SKM-1 (cell line): ENCODE data around the gene GADD45G.

Experiments used
- DNase-seq: peaks from one replicate; lab custom pipeline; 2025; ENCODE audit not compliant: unreplicated experiment; lab: John Stamatoyannopoulos, UW

Gene GADD45G

GRCh38 chr9:89592213-89592815 is 12.5 kb upstream of the GADD45G start:
- no peak for DNase-seq

DNA sequence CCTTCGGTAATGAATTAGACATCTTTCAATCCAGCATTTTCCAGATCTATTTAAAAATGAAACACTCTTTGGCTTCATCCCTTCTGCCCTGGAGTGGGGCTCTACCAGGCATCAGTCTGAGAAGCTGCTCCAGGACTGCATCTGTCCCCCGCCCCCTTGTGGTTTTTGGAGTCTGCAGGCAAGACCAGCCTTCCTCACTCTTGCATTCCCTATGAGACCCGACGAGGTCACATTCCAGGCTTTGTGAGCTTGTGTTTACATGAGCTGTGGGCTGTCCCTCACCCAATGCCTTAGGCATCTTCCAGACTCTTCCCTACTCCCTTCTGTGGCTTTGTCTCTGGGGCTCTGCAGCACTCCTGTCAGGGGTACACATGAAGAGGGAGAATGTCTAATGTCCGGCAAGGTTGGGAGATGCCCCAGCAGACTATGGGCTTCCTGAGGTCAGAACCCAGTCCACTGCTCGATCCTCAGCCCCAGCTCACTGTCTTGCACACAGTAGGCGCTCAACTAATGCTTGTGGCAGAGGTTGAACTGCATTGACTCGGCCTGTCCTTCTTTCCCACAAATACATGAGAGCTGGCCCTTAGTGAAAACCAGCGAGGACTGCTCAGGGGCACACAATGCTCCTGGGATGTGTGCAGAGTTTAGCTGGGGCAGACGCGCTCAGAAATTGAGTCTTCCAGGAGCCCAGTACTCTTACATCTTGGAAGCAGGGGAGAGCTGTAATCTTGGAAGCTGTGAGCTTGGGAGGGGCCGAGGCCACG is 11.7 kb upstream of the GADD45G start:
- no peak for DNase-seq

DNA sequence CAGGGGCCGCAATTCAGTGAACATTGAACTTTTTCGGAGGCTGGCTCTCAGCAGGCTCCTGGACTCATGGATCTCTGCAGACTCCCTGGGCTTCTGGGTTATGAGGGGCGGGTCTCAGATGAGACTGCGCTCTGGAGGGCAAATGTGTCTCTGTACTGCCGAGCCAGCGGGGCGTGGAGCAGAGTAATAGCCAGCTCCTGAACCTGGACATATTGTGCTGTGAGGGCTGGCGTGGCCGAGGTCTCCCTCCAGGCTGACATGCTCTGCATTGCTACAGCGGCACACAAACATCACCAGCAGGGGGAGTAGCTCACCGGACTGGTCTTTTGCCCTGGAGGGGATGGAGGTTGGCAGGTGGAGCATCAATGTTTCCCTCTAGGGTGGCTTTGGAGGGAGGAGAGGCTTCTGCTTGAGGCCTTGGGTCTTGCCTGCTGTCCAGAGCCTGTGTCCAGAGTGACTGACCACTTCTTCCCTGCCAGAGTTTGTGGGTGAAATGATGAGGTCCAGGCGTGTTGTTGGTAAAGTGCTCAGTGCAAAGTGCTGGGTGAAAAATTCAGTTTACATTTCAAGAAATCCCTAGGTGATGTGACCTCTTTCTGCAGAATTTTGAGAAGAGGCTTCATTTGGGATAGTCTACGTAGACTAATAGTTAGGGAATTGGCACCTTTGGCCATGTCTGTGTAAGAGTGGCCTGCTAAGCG is 10.9 kb upstream of the GADD45G start:
- DNase-seq: peak; percentile 5

DNA sequence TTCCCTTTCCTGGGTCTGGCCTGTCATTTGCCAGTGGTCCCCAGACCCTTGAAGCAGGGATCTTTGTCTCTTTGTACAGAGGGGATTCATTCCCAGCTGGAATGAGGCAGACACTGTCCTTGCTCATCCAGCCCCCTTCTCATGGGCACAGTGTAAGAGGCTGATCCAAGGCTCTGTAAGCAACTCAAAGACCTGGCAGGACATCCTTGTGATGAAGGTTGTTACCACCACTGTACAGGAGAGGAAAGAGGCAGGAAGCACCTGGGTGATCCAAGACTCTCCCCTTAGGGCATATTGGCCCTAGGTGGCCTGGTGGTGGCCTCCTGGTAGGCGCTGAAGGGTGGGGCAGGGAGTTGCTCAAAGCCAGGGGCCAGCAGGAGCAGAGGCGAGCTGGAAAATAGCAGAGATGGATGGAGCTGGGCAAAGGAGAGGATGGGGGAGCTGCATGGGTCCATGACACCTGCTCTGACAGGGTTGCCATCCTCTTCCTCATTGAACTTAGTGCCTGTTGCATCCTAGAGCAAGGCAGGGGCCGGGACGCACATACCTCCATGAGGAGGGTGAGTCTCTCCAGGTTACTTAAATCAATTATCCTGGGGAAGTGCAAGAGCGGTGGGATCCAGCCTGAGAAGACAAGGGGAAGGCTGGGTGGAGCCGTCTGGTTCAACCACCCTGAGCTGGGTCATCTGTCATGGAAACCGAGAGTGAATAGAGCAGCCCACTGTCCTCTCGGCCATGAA is 9.8 kb upstream of the GADD45G start:
- DNase-seq: no peak

GRCh38 chr9:89595646-89596045 is 9.2 kb upstream of the GADD45G start:
- no peak for DNase-seq

DNA sequence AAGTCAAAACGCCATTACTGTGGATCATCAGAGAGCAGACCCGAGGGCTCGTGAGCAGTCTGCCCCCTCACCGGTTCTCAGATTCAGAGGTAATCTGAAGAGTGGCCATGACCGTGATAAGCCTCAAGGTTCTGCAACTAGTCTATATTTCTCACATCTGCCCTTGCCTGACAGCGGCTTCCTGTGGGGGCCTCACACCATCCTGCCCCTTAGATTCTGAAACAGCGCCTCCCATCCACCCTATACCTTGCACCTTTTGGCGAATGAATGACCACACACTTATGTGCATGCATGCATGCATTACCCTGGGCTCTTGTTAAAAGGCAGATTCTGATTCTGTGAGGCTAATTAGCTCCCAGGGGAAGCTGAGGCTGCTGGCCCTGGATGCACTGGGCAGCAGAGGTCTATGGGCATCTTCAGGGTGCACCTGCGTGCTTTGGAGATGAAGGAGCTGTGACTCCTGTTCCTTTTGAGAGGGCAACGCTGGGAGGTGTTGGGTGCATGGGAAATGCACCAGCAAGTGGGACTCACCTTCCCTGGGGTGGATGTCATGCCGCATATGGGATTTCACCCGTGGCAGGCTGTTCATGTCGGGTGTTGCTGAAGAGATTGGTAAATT is 7.8 kb upstream of the GADD45G start:
- DNase-seq: no peak

GRCh38 chr9:89597711-89598362 is 7.0 kb upstream of the GADD45G start:
- no peak for DNase-seq

- no peak for DNase-seq
Measured at GRCh38 chr9:89598363-89598713, 6.5 kb upstream of the GADD45G start.

DNA sequence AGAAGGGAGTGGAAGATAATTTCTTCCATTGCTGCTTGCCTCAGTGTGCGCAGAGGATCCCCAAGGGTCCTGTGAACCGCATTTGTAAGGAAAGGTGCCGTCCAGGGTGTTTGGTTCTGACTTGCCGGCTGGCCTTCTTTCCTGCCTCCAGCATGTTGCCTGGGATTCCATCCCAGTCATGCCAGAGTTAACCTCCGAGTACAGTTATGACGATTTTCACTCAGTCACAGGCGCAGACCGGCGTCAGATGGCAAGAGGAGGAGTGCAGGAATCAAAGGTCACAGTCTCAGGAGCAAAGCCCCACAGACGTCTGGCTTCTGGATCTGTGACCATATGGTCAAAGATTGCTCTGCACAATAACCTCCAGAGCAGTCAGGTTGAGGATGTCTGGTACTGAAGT is 5.9 kb upstream of the GADD45G start:
- no peak for DNase-seq

DNA sequence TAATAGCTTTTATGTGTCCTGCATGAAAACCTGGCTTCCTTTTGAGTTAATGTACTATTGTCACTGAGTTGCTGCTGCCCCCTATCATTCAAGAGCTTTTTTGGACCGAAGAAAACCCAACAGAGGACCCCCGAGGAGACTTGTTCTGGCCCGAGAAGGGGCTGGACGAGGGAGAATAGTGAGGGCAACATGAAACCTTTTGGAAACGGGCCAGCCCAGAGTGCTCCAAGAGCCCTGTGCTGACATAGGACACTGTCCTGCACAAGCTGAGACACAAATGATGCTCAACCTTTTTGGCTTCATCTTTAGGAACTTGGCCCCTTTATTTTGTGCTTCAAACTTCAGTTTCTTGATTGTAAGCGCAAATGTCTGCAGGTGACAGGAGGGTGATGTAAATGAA is 4.0 kb upstream of the GADD45G start:
- DNase-seq: no peak

DNA sequence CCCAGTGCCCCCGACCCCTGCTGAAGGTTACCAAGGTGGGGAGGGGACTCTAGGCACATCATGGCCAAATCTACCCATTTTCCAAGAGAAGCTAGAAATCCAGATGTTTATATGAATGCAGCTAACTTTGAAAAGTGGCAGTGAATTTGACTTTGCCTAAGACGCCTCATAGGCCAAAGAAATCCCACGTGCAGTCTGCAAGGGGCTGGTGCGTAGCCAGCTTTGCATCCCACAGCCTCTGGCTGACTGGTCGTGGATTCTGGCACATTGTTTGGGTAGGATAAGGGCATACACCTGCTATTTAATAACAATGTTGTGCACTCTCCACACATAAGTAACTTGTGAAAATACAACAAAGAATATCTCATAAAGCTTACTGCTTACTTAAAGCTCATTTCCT is 3.5 kb upstream of the GADD45G start:
- DNase-seq: no peak

DNA sequence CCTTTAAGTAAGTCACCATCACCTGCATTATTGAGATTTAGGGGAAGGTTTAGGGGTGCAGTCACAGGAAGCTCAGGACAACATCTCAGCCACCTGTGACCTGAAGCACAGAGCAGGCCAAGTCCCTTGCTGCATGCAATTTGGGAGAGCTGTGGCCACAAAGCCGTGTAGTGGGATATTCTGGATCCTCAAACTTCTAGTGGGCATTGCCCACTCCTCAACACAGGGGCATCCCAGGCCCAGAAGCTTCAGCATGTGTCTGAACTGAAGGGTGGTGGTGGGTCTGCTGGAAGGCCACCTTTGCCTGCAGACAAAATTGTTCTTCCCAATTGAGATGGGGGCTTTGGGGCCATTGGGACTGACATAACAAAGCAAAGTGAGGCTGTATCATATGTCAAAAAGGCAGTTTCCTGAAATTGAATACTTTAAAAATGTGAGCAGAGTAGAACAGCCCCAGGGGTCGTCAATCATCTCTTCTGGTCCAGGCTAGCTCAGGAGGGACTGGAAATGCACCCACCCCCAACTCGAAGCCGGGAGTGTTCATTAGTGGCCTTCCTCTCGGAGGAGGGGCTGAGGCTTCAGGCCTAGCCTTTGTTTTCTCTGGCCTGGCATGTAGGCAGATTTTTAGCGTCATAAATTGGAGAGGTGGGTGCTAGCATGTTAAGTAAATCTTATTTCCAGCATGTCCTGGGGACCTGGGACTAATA is 2.8 kb upstream of the GADD45G start:
- no peak for DNase-seq

DNA sequence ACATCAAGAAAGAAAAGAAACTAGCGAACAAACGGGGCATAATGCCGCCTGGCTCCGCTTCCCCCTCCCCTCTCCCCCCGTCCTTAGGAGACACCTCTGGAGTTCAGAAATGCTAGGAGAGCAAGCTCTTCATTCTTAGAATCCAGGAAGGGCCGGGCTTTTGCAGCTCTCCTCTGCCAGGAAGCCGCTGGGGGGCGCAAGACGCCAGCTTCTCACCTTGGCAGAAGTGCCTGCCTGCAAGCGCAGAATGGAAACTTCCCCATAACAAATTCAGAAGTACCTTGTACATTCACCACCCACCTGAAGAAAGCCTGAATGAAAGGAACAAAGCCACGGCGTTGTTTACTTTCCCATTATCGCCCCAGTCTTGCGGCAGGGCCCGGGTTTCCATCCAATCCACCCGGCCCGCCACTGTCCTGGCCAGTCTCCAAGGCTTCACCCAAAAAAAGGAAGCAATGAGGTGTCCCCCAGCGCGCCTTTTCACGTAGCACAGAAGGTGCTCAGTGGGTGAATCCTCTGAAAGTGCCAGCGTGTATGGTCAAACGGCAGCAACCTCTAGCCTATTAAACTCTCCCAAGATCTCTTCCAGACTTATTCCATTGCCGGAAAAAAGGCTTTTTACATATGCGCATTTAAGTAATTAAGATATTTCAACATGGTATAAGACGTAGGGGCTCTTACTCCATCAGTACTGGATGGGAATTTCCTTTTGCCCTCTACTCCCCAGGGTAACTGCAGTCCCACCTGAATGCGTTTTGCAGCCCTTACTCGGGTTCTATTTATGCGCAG is 1.6 kb upstream of the GADD45G start:
- peak; percentile 32 for DNase-seq

DNA sequence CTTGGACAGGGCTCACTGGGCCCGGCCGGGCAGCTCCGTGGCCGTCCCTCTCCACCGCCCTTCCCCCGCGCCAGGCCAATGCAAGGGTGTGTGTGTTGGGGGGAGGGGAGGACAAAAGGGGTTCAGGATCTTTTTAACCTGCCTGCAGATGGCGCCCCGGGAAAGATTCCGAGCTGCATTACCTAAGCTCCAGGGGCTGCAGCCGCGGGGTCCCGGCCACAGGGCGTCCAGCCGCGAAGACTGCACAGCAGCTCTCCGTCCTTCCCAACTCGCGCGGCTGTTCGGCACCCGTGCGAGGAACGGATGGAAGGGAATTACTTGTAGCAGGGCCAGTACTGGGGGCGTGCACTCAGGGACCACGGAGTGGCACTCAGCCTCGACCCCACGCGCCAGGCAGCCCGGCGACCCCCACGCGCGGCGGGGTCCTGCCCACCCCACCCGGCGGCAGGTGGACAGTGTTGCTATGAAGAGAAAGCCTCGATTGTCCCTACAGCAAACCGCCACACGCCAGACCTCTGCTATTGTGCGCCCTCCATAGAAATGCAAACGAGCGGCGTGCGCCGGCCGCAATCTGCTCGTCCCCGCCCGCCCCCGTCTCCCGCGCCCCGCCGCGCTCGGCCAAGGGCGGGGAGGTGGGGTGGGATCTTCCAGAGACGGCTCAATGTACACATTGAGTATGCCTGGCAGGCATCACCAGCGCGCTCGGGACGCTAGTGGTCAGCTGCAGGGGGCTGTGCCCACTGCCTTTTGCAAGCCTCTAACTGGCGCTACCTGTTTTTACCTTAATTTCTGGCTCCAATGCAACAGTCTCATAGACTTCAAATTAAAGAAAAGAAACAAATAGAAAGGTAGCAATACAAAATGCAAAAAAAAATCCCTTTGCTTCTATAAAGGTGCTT is 796 bp upstream of the GADD45G start:
- no peak for DNase-seq

GRCh38 chr9:89605465-89606048 is 745 bp downstream of the GADD45G start:
- no peak for DNase-seq

DNA sequence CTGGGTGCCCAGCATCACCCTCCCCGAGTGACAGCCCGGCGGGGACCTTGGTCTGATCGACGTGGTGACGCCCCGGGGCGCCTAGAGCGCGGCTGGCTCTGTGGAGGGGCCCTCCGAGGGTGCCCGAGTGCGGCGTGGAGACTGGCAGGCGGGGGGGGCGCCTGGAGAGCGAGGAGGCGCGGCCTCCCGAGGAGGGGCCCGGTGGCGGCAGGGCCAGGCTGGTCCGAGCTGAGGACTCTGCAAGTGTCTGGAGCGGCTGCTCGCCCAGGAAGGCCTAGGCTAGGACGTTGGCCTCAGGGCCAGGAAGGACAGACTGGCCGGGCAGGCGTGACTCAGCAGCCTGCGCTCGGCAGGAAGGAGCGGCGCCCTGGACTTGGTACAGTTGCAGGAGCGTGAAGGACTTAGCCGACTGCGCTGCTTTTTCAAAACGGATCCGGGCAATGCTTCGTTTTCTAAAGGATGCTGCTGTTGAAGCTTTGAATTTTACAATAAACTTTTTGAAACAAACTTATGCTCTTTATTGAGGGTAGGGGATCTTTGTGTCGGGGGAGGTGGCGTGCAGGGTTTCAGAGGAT is 1.3 kb downstream of the GADD45G start:
- DNase-seq: no peak

GRCh38 chr9:89606624-89607311 is 2.0 kb downstream of the GADD45G start:
- no peak for DNase-seq
